ENCODE results near the gene FOSL2.
A peak's percentile ranks its signal among the peaks of the same experiment; 100 is the strongest.

FOSL2 gene

GRCh38 chr2:28392297-28393113 lies at the start of gene FOSL2:
Gene FOSL2 (plus strand): TSS chr2:28392858. CDS start chr2:28393721, 863 bp downstream.
- DNase-seq (peak; percentile 90), ATAC-seq (peak; percentile 79)

GRCh38 chr2:28343184-28343942 lies 49.3 kb upstream of the FOSL2 start:
- no peak for DNase-seq
- ATAC-seq = no peak

- no peak for ATAC-seq
- no peak for DNase-seq
Measured at GRCh38 chr2:28343971-28344715, 48.5 kb upstream of the FOSL2 start.

- ATAC-seq = no peak
Measured at GRCh38 chr2:28344756-28345373, 47.8 kb upstream of the FOSL2 start.

GRCh38 chr2:28345619-28346018 lies 47.0 kb upstream of the FOSL2 start:
- ATAC-seq (no peak), DNase-seq (no peak)

More at GRCh38 chr2:28344756-28345373, 47.8 kb upstream of the FOSL2 start:
- DNase-seq = no peak

GRCh38 chr2:28346587-28346986 lies 46.1 kb upstream of the FOSL2 start:
- DNase-seq = no peak
- ATAC-seq = no peak

GRCh38 chr2:28347193-28347592 lies 45.5 kb upstream of the FOSL2 start:
- ATAC-seq (no peak), DNase-seq (no peak)

- peak; percentile 1 for ATAC-seq
- no peak for DNase-seq
Measured at GRCh38 chr2:28347596-28347995, 45.1 kb upstream of the FOSL2 start.

GRCh38 chr2:28348149-28348567 lies 44.5 kb upstream of the FOSL2 start:
- DNase-seq = peak; percentile 78
- ATAC-seq = peak; percentile 87

GRCh38 chr2:28348921-28349320 lies 43.7 kb upstream of the FOSL2 start:
- ATAC-seq = no peak
- DNase-seq = no peak

GRCh38 chr2:28349546-28350165 lies 43.0 kb upstream of the FOSL2 start:
- DNase-seq (no peak), ATAC-seq (no peak)

GRCh38 chr2:28350196-28350595 lies 42.5 kb upstream of the FOSL2 start:
- DNase-seq = no peak
- ATAC-seq = no peak

GRCh38 chr2:28350791-28351285 lies 41.8 kb upstream of the FOSL2 start:
- DNase-seq (no peak), ATAC-seq (no peak)

- DNase-seq (no peak), ATAC-seq (peak; percentile 53)
Measured at GRCh38 chr2:28351621-28352020, 41.0 kb upstream of the FOSL2 start.

GRCh38 chr2:28352104-28352503 lies 40.6 kb upstream of the FOSL2 start:
- no peak for DNase-seq
- no peak for ATAC-seq

GRCh38 chr2:28352610-28353195 lies 40.0 kb upstream of the FOSL2 start:
- ATAC-seq (no peak), DNase-seq (no peak)

GRCh38 chr2:28354920-28355520 lies 37.6 kb upstream of the FOSL2 start:
- ATAC-seq = no peak
- no peak for DNase-seq

- DNase-seq (no peak), ATAC-seq (no peak)
Measured at GRCh38 chr2:28355521-28356094, 37.0 kb upstream of the FOSL2 start.

GRCh38 chr2:28356095-28356911 lies 36.4 kb upstream of the FOSL2 start:
- ATAC-seq (peak; percentile 11), DNase-seq (peak; percentile 48)
